DND-41 (cell line): Measurements from ENCODE around the gene FBL.
"Not testable (repeated sequence)": the region's sequence is repeated elsewhere in the genome, so short reads cannot be mapped to it uniquely, and the experiment has no call there.

Source experiments
- ATAC-seq: fragments of 200-7000 bp; cut with Tn5 transposase; 3 replicates; pipeline ENCODE4 v1.9.1; 2021; ENCODE audit warnings: low read depth; ENCODE audit not compliant: insufficient read depth
- DNase-seq: peaks from one replicate; pipeline ENCODE4 v3.0.0-alpha.2; 2020
- H2AFZ ChIP-seq: 2 replicates; pipeline ENCODE4 v1.6.0; 2012; ENCODE audit warnings: low read depth, low read length
- H3K27ac ChIP-seq: 2 replicates; pipeline ENCODE4 v1.5.1; 2012; ENCODE audit warnings: low read length, inconsistent platforms
- H3K27me3 ChIP-seq: fragments of 200-600 bp; sonication (generic); 2 replicates; pipeline ENCODE4 v1.6.0; 2012; ENCODE audit warnings: low read length, mild to moderate bottlenecking, inconsistent platforms; ENCODE audit not compliant: insufficient read depth, poor library complexity
- H3K36me3 ChIP-seq: 2 replicates; pipeline ENCODE4 v1.5.1; 2012; ENCODE audit warnings: low read length, inconsistent platforms; ENCODE audit not compliant: insufficient read depth
- H3K4me1 ChIP-seq: 2 replicates; pipeline ENCODE4 v1.5.1; 2012; ENCODE audit warnings: mild to moderate bottlenecking, low read length; ENCODE audit not compliant: insufficient read depth
- H3K4me2 ChIP-seq: 2 replicates; pipeline ENCODE4 v1.6.0; 2012; ENCODE audit warnings: mild to moderate bottlenecking, moderate library complexity, low read length, inconsistent platforms; ENCODE audit not compliant: insufficient read depth
- H3K4me3 ChIP-seq, 2 experiments: fragments of 200-600 bp in 1 of 2; shearing (Covaris generic) in 1 of 2; 2 replicates each; pipeline ENCODE4 v1.5.1; 2012 to 2016; ENCODE audit warnings: inconsistent platforms in 2 of 2, low read length in 2 of 2, mild to moderate bottlenecking in 2 of 2, low read depth in 1 of 2, moderate library complexity in 1 of 2
- H3K79me2 ChIP-seq: 2 replicates; pipeline ENCODE4 v1.6.0; 2012; ENCODE audit warnings: low read length, inconsistent platforms; ENCODE audit not compliant: insufficient read depth
- H3K9ac ChIP-seq: 2 replicates; pipeline ENCODE4 v1.6.0; 2012; ENCODE audit warnings: low read depth, mild to moderate bottlenecking, inconsistent platforms, low read length, moderate library complexity
- H3K9me3 ChIP-seq: 2 replicates; pipeline ENCODE4 v1.5.1; 2012; ENCODE audit warnings: low read length, moderate library complexity, mild to moderate bottlenecking, inconsistent platforms; ENCODE audit not compliant: insufficient read depth, severe bottlenecking
- H4K20me1 ChIP-seq: 2 replicates; pipeline ENCODE4 v1.6.0; 2012; ENCODE audit warnings: low read length; ENCODE audit not compliant: insufficient read depth
- EZH2 ChIP-seq: IDR thresholded peaks from 3 replicates; pipeline ENCODE4 v1.6.1; 2012; ENCODE audit warnings: borderline replicate concordance, low read depth, mild to moderate bottlenecking, moderate library complexity, low read length, inconsistent platforms; ENCODE audit not compliant: severe bottlenecking
- TF ChIP-seq, protein P1 (sequence below): IDR thresholded peaks from 2 replicates; pipeline ENCODE4 v1.5.1; 2012; ENCODE audit warnings: borderline replicate concordance, low read length, moderate library complexity, mild to moderate bottlenecking; ENCODE audit not compliant: poor library complexity, severe bottlenecking; ENCODE audit errors: extremely low read depth

FBL gene

DNA sequence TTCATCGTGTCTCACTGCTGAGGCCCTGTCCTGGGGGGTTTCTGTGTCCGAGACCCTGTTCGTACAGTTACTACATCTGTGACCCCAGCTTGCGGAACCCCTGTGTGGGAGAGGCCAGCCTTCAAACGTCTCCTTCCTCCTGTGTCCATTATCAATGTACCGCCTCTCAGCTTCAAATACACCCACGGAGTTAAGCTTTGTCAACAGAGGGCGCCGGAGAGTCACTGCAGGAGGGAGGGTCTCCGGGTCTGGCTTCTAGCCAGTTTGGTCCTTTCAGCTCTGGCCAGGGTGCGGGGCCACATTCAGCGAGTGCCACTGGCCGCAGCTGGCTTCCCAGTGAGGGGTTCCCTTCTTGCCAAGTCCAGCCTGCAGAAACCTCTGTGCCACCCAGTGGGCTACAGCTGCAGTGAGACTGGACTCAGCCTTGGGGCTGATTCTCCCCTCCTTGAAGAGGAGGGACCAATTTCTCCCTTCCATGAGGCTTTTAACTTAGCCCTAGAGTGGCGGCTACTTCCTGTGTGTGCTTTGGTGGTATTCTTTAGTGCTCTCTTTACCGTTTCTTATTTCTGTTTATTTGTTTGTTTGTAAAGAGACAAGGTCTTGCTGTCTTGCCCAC lies 35.4 kb upstream of the FBL start:
- not testable (repeated sequence) for H3K9ac ChIP-seq, H3K4me3 ChIP-seq, H3K36me3 ChIP-seq, H3K4me1 ChIP-seq, H3K79me2 ChIP-seq, H2AFZ ChIP-seq, H3K27me3 ChIP-seq, H3K27ac ChIP-seq, H3K4me2 ChIP-seq, H3K9me3 ChIP-seq, H4K20me1 ChIP-seq
- peak; percentile 56 for DNase-seq
- peak; percentile 76 for ATAC-seq
- TF ChIP-seq, protein P1, sequence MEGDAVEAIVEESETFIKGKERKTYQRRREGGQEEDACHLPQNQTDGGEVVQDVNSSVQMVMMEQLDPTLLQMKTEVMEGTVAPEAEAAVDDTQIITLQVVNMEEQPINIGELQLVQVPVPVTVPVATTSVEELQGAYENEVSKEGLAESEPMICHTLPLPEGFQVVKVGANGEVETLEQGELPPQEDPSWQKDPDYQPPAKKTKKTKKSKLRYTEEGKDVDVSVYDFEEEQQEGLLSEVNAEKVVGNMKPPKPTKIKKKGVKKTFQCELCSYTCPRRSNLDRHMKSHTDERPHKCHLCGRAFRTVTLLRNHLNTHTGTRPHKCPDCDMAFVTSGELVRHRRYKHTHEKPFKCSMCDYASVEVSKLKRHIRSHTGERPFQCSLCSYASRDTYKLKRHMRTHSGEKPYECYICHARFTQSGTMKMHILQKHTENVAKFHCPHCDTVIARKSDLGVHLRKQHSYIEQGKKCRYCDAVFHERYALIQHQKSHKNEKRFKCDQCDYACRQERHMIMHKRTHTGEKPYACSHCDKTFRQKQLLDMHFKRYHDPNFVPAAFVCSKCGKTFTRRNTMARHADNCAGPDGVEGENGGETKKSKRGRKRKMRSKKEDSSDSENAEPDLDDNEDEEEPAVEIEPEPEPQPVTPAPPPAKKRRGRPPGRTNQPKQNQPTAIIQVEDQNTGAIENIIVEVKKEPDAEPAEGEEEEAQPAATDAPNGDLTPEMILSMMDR = peak; percentile 60

DNA sequence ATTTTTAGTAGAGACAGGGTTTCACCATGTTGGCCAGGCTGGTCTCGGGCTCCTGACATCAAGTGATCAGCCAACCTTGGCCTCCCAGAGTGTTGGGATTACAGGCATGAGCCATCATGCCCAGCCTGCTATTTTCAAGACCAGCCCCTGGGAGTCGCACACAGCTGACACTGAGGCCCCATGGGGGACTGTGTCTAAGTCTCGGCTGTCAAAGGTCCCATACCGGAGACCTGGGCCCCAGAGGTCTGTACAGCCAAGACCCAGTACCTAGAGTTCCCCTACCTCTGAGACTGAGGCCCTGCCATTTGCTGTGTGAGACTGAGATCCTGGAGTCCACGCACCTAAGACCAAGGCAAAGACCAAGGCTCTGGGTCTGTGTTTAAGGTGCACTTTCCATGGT lies 34.1 kb upstream of the FBL start:
- H3K9ac ChIP-seq, DNase-seq: not testable (repeated sequence)

DNA sequence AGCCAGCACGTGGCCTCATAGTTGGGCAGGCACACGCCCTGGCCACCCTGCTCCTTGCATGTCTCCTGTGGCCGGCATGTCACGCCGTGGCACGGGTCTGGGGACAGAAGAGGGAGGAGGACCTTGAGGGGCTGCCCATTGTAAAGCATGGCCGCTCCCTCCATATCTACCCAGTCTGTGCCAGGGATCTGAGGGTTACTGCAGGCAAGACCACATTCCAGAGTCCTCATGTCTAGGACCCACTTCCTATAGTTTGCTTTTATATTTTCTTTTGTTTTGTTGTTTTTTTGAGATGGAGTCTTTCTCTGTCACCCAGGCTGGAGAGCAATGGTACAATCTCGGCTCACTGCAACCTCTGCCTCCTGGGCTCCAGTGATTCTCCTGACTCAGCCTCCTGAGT lies 33.6 kb upstream of the FBL start:
- H3K9me3 ChIP-seq, H3K36me3 ChIP-seq, DNase-seq, H3K4me2 ChIP-seq, H2AFZ ChIP-seq, ATAC-seq, H3K4me1 ChIP-seq, H4K20me1 ChIP-seq, H3K27me3 ChIP-seq, H3K4me3 ChIP-seq, H3K9ac ChIP-seq, H3K79me2 ChIP-seq, H3K27ac ChIP-seq: not testable (repeated sequence)

More for the DNA sequence above, 34.1 kb upstream of the FBL start:
- not testable (repeated sequence) for H2AFZ ChIP-seq, H3K4me3 ChIP-seq, ATAC-seq, H3K27me3 ChIP-seq, H3K36me3 ChIP-seq, H3K4me2 ChIP-seq, H3K79me2 ChIP-seq, H3K4me1 ChIP-seq, H4K20me1 ChIP-seq, H3K27ac ChIP-seq, H3K9me3 ChIP-seq

DNA sequence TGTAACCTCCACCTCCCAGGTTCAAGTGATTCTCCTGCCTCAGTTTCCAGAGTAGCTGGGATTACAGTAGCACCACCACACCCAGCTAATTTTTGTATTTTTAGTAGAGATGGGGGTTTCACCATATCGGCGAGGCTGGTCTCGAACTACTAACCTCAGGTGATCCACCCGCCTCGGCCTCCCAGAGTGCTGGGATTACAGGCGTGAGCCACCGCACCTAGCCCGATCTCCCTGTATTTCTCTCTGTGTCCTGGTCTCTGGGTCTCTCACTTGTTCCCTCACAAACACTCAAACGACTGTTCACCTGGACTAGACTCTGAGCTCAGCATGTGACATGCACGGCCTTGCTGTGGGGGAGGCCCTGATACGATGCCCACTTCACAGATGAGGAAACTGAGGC lies 32.7 kb upstream of the FBL start:
- H3K79me2 ChIP-seq, H4K20me1 ChIP-seq, H3K27me3 ChIP-seq, H3K27ac ChIP-seq, DNase-seq, ATAC-seq, H3K4me1 ChIP-seq, H3K4me3 ChIP-seq, H3K9me3 ChIP-seq, H3K4me2 ChIP-seq, H3K9ac ChIP-seq, H2AFZ ChIP-seq, H3K36me3 ChIP-seq: not testable (repeated sequence)

DNA sequence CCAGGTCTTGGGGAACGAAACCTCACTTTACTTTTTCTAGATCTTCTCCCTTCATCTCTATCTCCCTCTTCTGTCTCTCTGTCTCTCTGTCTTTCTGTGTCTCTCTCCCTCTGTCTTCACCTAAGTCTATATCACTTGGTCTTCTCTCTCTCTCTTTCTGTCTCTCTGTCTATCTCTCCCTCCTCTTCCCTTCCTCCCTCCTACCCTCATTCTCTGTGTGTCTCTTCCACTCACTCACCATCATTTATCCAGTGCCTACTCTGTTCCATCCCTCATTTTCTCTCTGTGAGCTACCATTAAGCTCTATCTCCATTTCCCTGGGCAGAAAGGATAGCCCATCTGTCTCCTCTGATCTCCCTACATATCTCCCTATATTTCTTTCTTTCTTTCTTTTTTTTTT lies 32.2 kb upstream of the FBL start:
- Histone ChIP-seq H3K27ac (no peak overlapping the region), H4K20me1 (no peaks in the 10 kb centered on the region), H3K9me3 (no peaks in the 10 kb centered on the region), H2AFZ (no peak overlapping the region), H3K4me2 (no peak overlapping the region), H3K4me3 (no peak overlapping the region), H3K9ac (no peak overlapping the region), H3K4me1 (peaks cover 3% of the 10 kb centered on the region), H3K79me2 (no peaks in the 10 kb centered on the region), H3K27me3 (no peaks in the 10 kb centered on the region), H3K36me3 (no peaks in the 10 kb centered on the region)
- ATAC-seq = no peak
- no peak for DNase-seq
- TF ChIP-seq, protein P1 = no peak
- TF ChIP-seq EZH2 = no peak

DNA sequence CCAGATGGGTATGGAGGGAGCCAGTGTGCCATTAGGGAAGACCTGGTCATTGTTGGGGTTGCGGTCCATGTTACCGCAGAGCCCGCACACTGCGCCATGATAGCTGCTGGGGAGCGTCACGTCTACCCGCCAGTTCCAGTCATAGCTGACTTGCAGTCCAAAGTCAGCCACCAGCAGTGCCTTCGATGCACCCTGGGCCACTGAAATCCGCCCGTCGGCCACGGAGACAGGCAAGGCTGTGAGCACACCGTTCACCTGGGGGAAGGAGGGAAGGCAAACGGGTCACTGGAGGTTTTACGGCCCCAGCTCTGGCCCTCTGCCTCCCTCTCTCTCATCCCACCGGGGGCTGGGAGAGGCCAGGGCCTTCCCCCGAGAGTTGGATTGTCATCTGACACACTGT lies 31.8 kb upstream of the FBL start:
- ATAC-seq, H3K9ac ChIP-seq, H3K36me3 ChIP-seq, H4K20me1 ChIP-seq, H3K4me1 ChIP-seq, H3K27ac ChIP-seq, H2AFZ ChIP-seq, H3K79me2 ChIP-seq, DNase-seq, H3K4me2 ChIP-seq, H3K9me3 ChIP-seq, H3K4me3 ChIP-seq, H3K27me3 ChIP-seq: not testable (repeated sequence)

DNA sequence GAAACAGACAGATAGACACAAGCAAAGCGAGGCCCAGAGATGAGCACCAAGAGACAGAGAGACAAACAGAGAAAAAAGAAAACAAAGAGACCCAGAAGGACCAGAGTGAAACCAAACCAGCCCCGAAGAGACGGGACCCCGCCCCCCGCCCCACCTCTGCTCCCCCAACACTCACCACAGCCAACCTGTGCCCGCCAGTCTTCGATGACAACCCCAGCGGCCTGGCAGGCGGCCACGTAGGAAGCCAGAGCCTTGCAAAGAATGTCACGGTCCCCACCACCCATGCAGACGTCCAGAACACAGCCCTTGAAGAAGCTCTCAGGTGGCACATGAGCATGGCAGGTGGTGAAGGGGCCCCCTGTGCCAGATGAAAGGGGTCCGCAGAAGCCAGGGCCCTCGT lies 31.3 kb upstream of the FBL start:
- H3K9ac ChIP-seq, H4K20me1 ChIP-seq, H3K79me2 ChIP-seq, H3K36me3 ChIP-seq, H3K9me3 ChIP-seq, H3K4me1 ChIP-seq, H2AFZ ChIP-seq, H3K4me3 ChIP-seq, H3K27me3 ChIP-seq, H3K4me2 ChIP-seq, H3K27ac ChIP-seq: not testable (repeated sequence)
- peak; percentile 74 for DNase-seq
- peak; percentile 79 for ATAC-seq
